Neuronal stem cell (in vitro differentiated cells): ENCODE results near the gene FARS2. TPM values are rescaled to one million over a fixed set of nuclear protein-coding genes. Genes with fewer than 3 reads are reported as not detected.

Experiments used
- DNase-seq: peaks from one replicate; pipeline ENCODE4 v3.0.0-alpha.2; 2013; ENCODE audit warnings: low spot score
- H2AFZ ChIP-seq: one replicate; pipeline ENCODE4 v1.6.1; 2013; ENCODE audit warnings: mild to moderate bottlenecking, low read length, inconsistent platforms
- H2AK5ac ChIP-seq: 2 replicates; pipeline ENCODE4 v1.6.1; 2013; ENCODE audit warnings: low read depth, mild to moderate bottlenecking, inconsistent platforms, low read length, moderate library complexity, mixed read lengths
- H2BK120ac ChIP-seq: 2 replicates; pipeline ENCODE4 v1.6.1; 2013; ENCODE audit warnings: low read depth, mild to moderate bottlenecking, inconsistent platforms, low read length, moderate library complexity, mixed read lengths
- H2BK12ac ChIP-seq: one replicate; pipeline ENCODE4 v1.6.1; 2013; ENCODE audit warnings: low read length, inconsistent platforms
- H2BK15ac ChIP-seq: 2 replicates; pipeline ENCODE4 v1.6.1; 2013; ENCODE audit warnings: mild to moderate bottlenecking, low read length, inconsistent platforms, mixed read lengths
- H2BK5ac ChIP-seq: one replicate; pipeline ENCODE4 v1.6.1; 2013; ENCODE audit warnings: inconsistent platforms, mild to moderate bottlenecking, low read length, moderate library complexity
- H3K14ac ChIP-seq: one replicate; pipeline ENCODE4 v1.6.1; 2013; ENCODE audit warnings: low read length, inconsistent platforms
- H3K18ac ChIP-seq: 2 replicates; pipeline ENCODE4 v1.6.1; 2013; ENCODE audit warnings: low read length, inconsistent platforms
- H3K23ac ChIP-seq: 2 replicates; pipeline ENCODE4 v1.6.1; 2013; ENCODE audit warnings: low read depth, mild to moderate bottlenecking, mixed read lengths, low read length, inconsistent platforms; ENCODE audit not compliant: poor library complexity
- H3K27ac ChIP-seq: replicated peaks from 3 replicates; pipeline ENCODE4 v1.5.1; 2013; ENCODE audit warnings: low read length, inconsistent platforms
- H3K27me3 ChIP-seq, 3 experiments: 2 replicates each; pipeline ENCODE4 v1.6.1; 2013; ENCODE audit warnings: low read length in 3 of 3, mild to moderate bottlenecking in 2 of 3, inconsistent platforms in 1 of 3, low read depth in 1 of 3, mixed read lengths in 1 of 3, moderate library complexity in 1 of 3; ENCODE audit not compliant: control insufficient read depth in 3 of 3, insufficient read depth in 3 of 3
- H3K36me3 ChIP-seq, 2 donors: replicated peaks in 1 of 2; 2 replicates each; pipeline ENCODE4 v1.6.1; 2013; ENCODE audit warnings: low read length in 2 of 2; ENCODE audit not compliant: control insufficient read depth in 2 of 2, insufficient read depth in 2 of 2
- H3K4ac ChIP-seq: 2 replicates; pipeline ENCODE4 v1.6.1; 2013; ENCODE audit warnings: inconsistent platforms, mild to moderate bottlenecking, low read length, moderate library complexity
- H3K4me1 ChIP-seq, 2 donors: 1 replicate in 1 of 2; 2 replicates in 1 of 2; pipeline ENCODE4 v1.6.1; 2013; ENCODE audit warnings: low read length in 2 of 2, low read depth in 1 of 2; ENCODE audit not compliant: control insufficient read depth in 2 of 2, insufficient read depth in 1 of 2
- H3K4me2 ChIP-seq: one replicate; pipeline ENCODE4 v1.6.1; 2013; ENCODE audit warnings: mild to moderate bottlenecking, low read length, inconsistent platforms; ENCODE audit not compliant: insufficient read depth, poor library complexity, severe bottlenecking
- H3K4me3 ChIP-seq, 2 donors: 2 replicates each; pipeline ENCODE4 v1.5.1; 2013; ENCODE audit warnings: low read length in 2 of 2, mild to moderate bottlenecking in 2 of 2, inconsistent platforms in 1 of 2, moderate library complexity in 1 of 2
- H3K79me1 ChIP-seq: one replicate; pipeline ENCODE4 v1.6.1; 2013; ENCODE audit warnings: low read depth, mild to moderate bottlenecking, inconsistent platforms, low read length, moderate library complexity
- H3K9ac ChIP-seq: one replicate; pipeline ENCODE4 v1.6.1; 2013; ENCODE audit warnings: mild to moderate bottlenecking, low read depth, low read length, inconsistent platforms; ENCODE audit not compliant: poor library complexity
- H3K9me3 ChIP-seq, 2 donors: replicated peaks in 1 of 2; 2 replicates each; pipeline versions ENCODE3 to v1.6.1; 2013; ENCODE audit warnings: low read length in 2 of 2, mild to moderate bottlenecking in 2 of 2, inconsistent platforms in 1 of 2, low read depth in 1 of 2, mixed read lengths in 1 of 2, moderate library complexity in 1 of 2; ENCODE audit not compliant: control insufficient read depth in 2 of 2, insufficient read depth in 1 of 2
- H4K8ac ChIP-seq: one replicate; pipeline ENCODE4 v1.6.1; 2013; ENCODE audit warnings: low read depth, mild to moderate bottlenecking, inconsistent platforms, low read length, moderate library complexity
- H4K91ac ChIP-seq: one replicate; pipeline ENCODE4 v1.6.1; 2013; ENCODE audit warnings: low read length, low read depth, mild to moderate bottlenecking, inconsistent platforms; ENCODE audit not compliant: poor library complexity
- whole genome bisulfite sequencing, 2 donors: extraction: QIAGEN DNeasy Blood & Tissue Kit; methylation state at CpG; one replicate each; pipeline ENCODE4 v1.1.7; 2013; ENCODE audit warnings: missing lambda C conversion rate in 2 of 2, mixed read lengths in 1 of 2; ENCODE audit not compliant: insufficient read length in 2 of 2, insufficient replicate concordance in 1 of 2; ENCODE audit errors: extremely low coverage in 2 of 2; 5-methylcytosine and 5-hydroxymethylcytosine counted together
- polyA plus RNA-seq, 2 experiments: library from polyadenylated mRNA; stranded (reverse); fragments of 200-250 nt; gene quantifications; one replicate each; pipeline ENCODE4 v1.2.3, GENCODE V29; 2013

Gene FARS2
- 6.7 TPM for polyA plus RNA-seq (2013, experiment 1 of 2)
- 6.7 TPM for polyA plus RNA-seq (2013, experiment 2 of 2)

DNA sequence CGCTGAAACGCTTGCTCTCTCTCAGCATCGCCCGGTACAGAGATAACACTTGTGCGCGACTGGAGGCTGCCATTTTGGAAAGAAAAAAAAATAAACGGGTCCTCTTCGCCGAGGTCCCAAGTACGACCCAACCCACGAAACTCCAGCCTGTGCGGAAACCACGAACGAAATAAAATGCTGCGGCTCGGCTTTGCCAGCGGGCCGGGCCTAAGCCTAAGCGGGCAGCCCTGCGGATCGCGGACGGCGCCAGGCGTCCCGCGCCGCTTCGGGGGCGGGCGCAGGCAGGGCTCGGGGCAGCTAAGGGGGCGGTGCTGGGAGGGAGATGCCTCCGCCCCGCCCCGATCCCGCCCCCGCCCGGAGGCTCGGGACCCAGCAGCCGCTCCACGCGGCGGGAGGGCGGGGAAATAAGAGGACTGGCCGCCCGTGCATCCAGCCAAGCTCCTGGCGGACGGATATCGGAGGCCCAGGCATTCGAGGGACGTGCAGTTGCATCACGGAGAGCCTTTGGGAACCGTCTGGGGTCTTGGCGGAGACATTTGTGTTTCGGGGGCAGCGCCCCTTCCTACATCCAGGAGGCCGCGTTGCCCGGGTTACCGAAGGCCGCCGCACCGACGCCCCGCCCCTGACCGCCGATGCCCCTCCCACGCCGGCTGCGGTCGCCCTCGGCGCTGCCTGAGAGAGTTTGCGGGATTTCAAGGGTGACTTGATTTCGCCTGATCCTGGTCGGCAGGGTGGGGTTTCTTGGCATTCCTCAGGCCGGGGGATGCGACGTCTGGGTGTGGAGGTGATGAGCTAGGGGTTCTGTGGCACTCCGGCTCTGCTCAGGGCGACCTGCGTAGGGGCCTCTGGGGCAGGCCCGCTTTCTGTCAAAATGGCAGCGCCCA, at the start of gene FARS2, which contains the start of gene LYRM4:
Gene FARS2 (plus strand): TSS at position 853 of the 884 bp plus-strand sequence.
Gene LYRM4 (minus strand): TSS at position 290 of the 884 bp plus-strand sequence. CDS start 217 bp downstream, at position 73.
- no CpG with 5 or more reads among the region's 85 CpGs for WGBS, 2 donors
- no peak within 1 kb of the TSS for H2AK5ac ChIP-seq

DNA sequence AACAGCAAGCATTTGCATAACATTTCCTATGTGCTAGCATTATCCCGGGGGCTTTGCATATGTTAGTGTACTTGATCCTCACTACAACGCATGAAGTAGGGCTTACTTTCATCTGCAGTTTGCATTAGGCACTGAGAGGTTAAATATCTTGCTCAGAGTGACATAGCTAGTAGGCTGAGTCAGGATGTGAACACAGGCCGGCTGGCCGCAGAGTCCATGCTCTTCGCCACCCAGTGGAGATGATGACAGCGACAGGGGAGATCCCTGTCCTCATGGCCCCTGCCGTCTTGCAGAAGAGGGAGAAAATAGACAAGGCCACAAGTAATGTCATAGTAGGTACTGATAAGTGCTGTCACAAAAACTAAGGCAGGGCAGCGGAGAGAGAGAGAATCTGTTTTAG, 47.5 kb upstream of the FARS2 start:
- no peaks in the 10 kb centered on the region for H3K79me1 ChIP-seq
- no peak overlapping the region for H2BK120ac ChIP-seq
- no peak overlapping the region for H3K4ac ChIP-seq
- H3K27me3 ChIP-seq = no peaks in the 10 kb centered on the region
- H3K9me3 ChIP-seq = no peaks in the 10 kb centered on the region
- H2BK5ac ChIP-seq = no peak overlapping the region
- H4K8ac ChIP-seq = no peak overlapping the region
- no peak overlapping the region for H2AFZ ChIP-seq
- H3K4me2 ChIP-seq = no peak overlapping the region
- H3K18ac ChIP-seq = no peak overlapping the region
- H2BK12ac ChIP-seq = no peak overlapping the region
- no peaks in the 10 kb centered on the region for H3K4me1 ChIP-seq
- no peak overlapping the region for H3K14ac ChIP-seq
- H3K36me3 ChIP-seq = peaks cover 0 to 46% of the 10 kb centered on the region in 2 donors
- H2BK15ac ChIP-seq = no peak overlapping the region
- H4K91ac ChIP-seq = no peak overlapping the region
- H3K4me3 ChIP-seq = no peak overlapping the region
- H3K23ac ChIP-seq = no peak overlapping the region
- no peak overlapping the region for H3K9ac ChIP-seq
- no peak for DNase-seq
- H2AK5ac ChIP-seq = no peak overlapping the region
- H3K27ac ChIP-seq = no peak overlapping the region
- WGBS, 2 donors = no CpG with 5 or more reads among the region's 8 CpGs

More for the DNA sequence above, at the start of gene FARS2, which contains the start of gene LYRM4:
- Histone ChIP-seq H3K27ac (peak within 1 kb of the TSS; percentile 95), H3K27me3 (no peaks in the 10 kb centered on the region), H3K79me1 (peaks cover 7% of the 10 kb centered on the region), H3K4me1 (peaks cover 2 to 4% of the 10 kb centered on the region in 2 donors), H3K4ac (no peak within 1 kb of the TSS), H3K14ac (no peak within 1 kb of the TSS), H2BK15ac (peak within 1 kb of the TSS; percentile 70), H2BK12ac (no peak within 1 kb of the TSS), H4K8ac (no peak within 1 kb of the TSS), H2BK120ac (no peak within 1 kb of the TSS), H3K9ac (peak within 1 kb of the TSS; percentile 79), H3K4me2 (peak within 1 kb of the TSS; percentile 78), H3K23ac (peak within 1 kb of the TSS; percentile 6), H2AFZ (peak within 1 kb of the TSS; percentile 100), H3K36me3 (peaks cover 7 to 25% of the 10 kb centered on the region in 2 donors), H2BK5ac (peak within 1 kb of the TSS; percentile 88), H3K18ac (peak within 1 kb of the TSS; percentile 96), H3K4me3 (peak within 1 kb of the TSS; percentile 88 to 93), H3K9me3 (peaks cover 0 to 3% of the 10 kb centered on the region in 2 donors), H4K91ac (no peak within 1 kb of the TSS)
- peak; percentile 89 for DNase-seq

GRCh38 chr6:5214570-5215052, 46.7 kb upstream of the FARS2 start:
- H3K4me3 ChIP-seq = no peak overlapping the region
- H3K4ac ChIP-seq = no peak overlapping the region
- H2AK5ac ChIP-seq = no peak overlapping the region
- H2BK5ac ChIP-seq = no peak overlapping the region
- H3K23ac ChIP-seq = no peak overlapping the region
- DNase-seq = peak; percentile 43
- no peak overlapping the region for H3K27ac ChIP-seq
- no peaks in the 10 kb centered on the region for H3K79me1 ChIP-seq
- H2BK15ac ChIP-seq = no peak overlapping the region
- no peak overlapping the region for H2BK12ac ChIP-seq
- H3K18ac ChIP-seq = no peak overlapping the region
- no peak overlapping the region for H3K4me2 ChIP-seq
- no peak overlapping the region for H4K91ac ChIP-seq
- no peak overlapping the region for H2BK120ac ChIP-seq
- H3K27me3 ChIP-seq = no peaks in the 10 kb centered on the region
- WGBS, 2 donors = no CpG with 5 or more reads among the region's 10 CpGs
- no peak overlapping the region for H3K9ac ChIP-seq
- H3K9me3 ChIP-seq = no peaks in the 10 kb centered on the region
- no peak overlapping the region for H3K14ac ChIP-seq
- no peak overlapping the region for H2AFZ ChIP-seq
- H3K36me3 ChIP-seq = peaks cover 0 to 46% of the 10 kb centered on the region in 2 donors
- H3K4me1 ChIP-seq = no peaks in the 10 kb centered on the region
- H4K8ac ChIP-seq = no peak overlapping the region

GRCh38 chr6:5215159-5215558, 46.2 kb upstream of the FARS2 start:
- H3K27me3 ChIP-seq = no peaks in the 10 kb centered on the region
- no peaks in the 10 kb centered on the region for H3K9me3 ChIP-seq
- no peak overlapping the region for H3K4me2 ChIP-seq
- H2BK120ac ChIP-seq = no peak overlapping the region
- WGBS, 2 donors = no CpG with 5 or more reads among the region's 2 CpGs
- H2BK12ac ChIP-seq = no peak overlapping the region
- H3K79me1 ChIP-seq = no peaks in the 10 kb centered on the region
- H3K27ac ChIP-seq = no peak overlapping the region
- no peak overlapping the region for H2BK5ac ChIP-seq
- H4K91ac ChIP-seq = no peak overlapping the region
- H2AK5ac ChIP-seq = no peak overlapping the region
- H3K9ac ChIP-seq = no peak overlapping the region
- no peak overlapping the region for H4K8ac ChIP-seq
- H3K36me3 ChIP-seq = peaks cover 0 to 46% of the 10 kb centered on the region in 2 donors
- H2BK15ac ChIP-seq = no peak overlapping the region
- H3K4me3 ChIP-seq = no peak overlapping the region
- H3K18ac ChIP-seq = no peak overlapping the region
- H3K4ac ChIP-seq = no peak overlapping the region
- H2AFZ ChIP-seq = no peak overlapping the region
- DNase-seq = no peak
- no peak overlapping the region for H3K14ac ChIP-seq
- H3K23ac ChIP-seq = no peak overlapping the region
- no peaks in the 10 kb centered on the region for H3K4me1 ChIP-seq
